Caki2 (cell line): ENCODE measurements around the gene SPRING1. TPM values are rescaled to one million over a fixed set of nuclear protein-coding genes. Genes with fewer than 3 reads are reported as not detected.
"Not testable (repeated sequence)": the region's sequence is repeated elsewhere in the genome, so short reads cannot be mapped to it uniquely, and the experiment has no call there.

Source experiments
- DNase-seq: peaks from one replicate; pipeline ENCODE4 v3.0.0-alpha.2; 2015; ENCODE audit warnings: low read depth
- in situ Hi-C: cut with HindIII; loops from 2 replicates; pipeline ENCODE4 v1.10.0; 2016; ENCODE audit warnings: low sequenced_read_pairs, low pct_unique_long_range_greater_than_20kb, mixed read lengths
- total RNA-seq: library from RNA; depleted of rRNA; stranded (reverse); fragments of >200 nt; shearing (Covaris generic); gene quantifications from 2 replicates; pipeline ENCODE4 v1.2.3, GENCODE V29; 2014; ENCODE audit warnings: low replicate concordance; rRNA removed

SPRING1 gene, protein sequence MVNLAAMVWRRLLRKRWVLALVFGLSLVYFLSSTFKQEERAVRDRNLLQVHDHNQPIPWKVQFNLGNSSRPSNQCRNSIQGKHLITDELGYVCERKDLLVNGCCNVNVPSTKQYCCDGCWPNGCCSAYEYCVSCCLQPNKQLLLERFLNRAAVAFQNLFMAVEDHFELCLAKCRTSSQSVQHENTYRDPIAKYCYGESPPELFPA
- 13.9 and 25.6 TPM in 2 replicates for total RNA-seq

DNA sequence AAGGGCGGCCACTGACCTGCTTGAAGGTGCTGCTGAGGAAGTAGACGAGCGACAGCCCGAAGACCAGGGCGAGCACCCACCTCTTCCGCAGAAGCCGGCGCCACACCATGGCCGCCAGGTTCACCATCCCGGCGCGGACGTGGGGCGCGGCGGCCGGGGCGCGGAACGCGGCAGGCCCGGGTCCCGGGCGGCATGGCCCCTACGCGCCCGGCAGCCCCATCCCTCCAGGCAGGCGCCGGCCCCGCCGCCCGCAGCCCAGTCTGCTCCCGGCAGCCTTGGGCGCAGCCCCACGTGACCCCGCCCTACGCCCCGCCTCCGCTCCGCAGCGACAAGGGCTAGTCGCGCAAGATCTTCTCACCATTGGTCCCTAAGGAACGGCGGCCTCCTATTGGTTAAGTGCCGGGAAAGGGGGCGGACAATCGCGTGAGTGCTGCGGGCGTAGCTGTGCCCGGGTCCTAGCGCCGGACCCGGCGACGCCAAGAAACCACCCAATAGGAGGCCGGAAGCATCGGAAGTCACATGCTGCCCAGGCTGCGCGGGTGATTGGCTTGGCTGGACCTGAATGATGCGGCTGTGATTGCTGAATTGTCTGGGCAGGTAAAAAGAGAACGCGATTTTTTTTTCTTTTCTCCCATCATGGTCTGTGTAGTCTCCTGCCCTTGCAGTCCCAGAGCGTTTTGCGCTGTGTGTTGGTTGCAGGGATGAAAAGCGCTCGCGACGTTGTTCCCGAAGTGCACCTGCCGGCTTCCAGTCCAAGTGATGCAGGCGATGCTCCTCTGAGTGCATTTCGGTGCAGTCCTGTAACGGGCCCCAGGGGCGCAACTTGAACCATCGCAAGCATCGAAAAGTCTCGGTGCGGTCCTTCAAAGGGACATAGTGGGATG is at the start of gene SPRING1, which contains the start of gene RNFT2:
Gene SPRING1, minus strand, starts transcription at position 296 of the 884 bp plus-strand sequence. Its CDS starts 169 bp downstream, at position 127.
Gene RNFT2, plus strand, starts transcription at position 542 of the 884 bp plus-strand sequence. CDS start 2,183 bp downstream, outside the sequence.
- in situ Hi-C loops: no loop called here
- DNase-seq: peak; percentile 96

DNA sequence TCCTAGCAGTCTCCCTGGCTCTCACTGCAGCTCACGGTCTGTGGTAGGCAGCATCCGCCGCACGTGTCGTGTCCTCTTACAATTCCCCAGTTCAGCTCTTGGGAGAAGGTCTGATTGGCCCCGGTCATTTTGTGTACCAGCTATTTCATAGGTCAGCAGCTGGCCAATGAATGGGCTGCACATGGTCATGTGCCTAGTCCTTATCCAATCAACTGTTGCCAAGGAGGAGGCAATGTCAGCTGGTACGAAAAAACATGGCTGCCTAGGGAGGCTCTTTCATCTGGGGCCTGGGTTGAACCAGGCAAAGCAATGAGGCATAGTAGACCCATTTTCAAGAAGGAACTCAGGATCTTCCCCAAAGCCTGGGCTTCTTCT is 46.4 kb upstream of the SPRING1 start:
- DNase-seq: peak; percentile 10
- in situ Hi-C loops: no loop called here

DNA sequence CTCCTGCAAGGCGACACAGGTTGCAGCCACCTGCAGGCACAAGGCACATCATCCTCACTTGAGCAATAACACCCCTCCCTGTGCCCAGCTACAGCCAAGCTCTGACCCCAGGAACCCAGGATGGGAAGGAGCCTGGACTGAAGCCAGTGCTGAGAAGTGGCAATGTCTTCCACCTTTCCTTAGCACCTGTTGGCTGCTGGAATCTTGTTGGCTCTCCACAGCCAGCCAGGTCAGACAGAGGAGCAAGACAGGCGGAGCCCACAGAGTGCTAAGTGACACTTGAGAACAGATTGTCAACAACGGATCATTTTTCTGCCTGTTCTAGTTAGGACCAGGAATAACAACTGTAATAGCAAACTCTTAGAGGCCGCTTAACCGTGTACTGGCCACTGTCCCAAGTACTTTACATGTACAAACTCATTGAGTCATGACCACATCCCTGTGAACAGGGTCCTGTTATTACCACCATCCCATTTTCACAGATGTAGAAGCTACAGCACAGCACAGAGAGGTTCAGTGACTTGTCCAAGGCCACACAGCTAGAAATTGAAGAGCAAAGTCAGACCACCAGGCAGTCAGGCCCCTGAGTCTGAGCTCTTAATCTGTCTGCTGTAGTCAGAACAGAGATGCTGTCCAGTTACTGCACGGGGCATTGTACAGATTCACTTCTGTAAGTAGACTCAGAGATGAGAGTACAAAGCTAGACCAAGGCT is 45.8 kb upstream of the SPRING1 start:
- in situ Hi-C loops: no loop called here
- no peak for DNase-seq

DNA sequence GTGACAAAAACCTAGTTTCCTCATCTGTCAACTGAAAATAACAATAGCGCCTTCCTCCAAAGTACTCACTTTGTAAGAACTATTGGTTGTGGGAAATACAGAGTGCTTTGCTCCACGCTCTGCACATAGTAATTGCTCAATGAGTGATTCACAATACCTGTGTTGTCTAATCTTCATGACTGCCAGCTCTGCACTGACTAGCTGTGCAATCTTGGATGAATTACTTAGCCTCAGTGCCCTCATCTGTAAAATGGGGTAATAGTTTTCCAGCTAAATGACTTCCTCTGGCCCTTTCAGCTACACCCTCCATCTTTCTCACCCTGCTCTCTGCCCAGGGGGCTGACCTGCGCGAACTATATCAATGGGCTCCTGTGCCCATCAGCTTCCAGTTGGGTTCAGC is 43.1 kb upstream of the SPRING1 start:
- no peak for DNase-seq
- in situ Hi-C loops: no loop called here

DNA sequence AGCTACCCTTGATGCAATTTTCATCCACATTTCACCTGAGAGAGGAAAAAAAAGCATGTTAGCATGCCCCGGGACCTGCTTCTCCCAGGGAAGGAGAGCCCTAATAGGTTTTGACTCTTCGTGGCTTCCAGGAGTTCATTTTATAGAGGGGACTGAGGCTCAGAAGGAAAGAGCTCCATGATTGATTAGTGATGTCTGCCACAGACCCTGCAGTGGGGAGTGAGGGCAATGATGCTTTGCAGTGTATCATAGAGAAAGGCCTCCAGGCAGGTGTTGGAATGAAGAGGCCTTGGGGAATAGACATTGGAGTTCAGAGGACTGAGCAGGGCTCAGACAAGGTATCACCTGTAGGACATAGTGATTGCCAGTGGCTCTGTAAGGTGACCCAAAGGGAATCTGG is 41.7 kb upstream of the SPRING1 start:
- no peak for DNase-seq
- in situ Hi-C loops: no loop called here

DNA sequence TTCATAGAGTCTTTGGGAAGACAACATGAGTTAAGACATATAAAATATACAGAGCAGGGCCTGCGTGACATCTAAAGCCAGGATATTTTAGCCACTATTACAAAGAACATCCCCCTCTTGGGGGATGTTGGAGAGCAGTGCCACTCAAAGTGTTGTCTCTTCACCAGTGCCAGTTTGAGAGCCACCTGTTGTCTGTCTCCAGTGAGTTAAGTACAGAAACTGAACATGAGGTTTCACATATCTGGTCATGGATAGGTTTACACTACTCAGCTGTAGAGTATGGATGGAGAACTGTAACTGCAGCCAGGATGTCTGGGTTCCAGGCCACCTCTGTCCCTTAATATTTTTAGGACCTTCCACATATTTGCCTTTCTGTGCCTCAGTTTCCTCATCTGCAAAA is 39.4 kb upstream of the SPRING1 start:
- in situ Hi-C loops: no loop called here
- no peak for DNase-seq

DNA sequence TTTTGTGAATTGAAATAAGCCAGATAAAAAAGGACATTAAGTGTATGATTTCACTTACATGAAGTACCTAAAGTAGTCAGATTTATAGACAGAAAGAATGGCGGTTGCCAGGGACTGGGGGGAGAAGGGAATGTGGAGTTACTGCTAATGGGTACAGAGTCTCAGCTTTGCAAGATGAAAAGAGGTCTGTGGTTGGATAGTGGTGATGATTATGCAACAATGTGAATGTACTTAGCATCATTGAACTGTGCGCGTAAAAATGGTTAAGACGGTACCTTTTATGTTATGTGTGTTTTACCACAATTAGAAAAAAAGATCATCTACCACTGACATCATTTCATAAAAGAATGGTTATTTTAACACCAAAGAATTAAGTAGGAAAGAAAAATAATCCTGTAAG is 36.2 kb upstream of the SPRING1 start:
- in situ Hi-C loops: no loop called here
- DNase-seq: no peak

DNA sequence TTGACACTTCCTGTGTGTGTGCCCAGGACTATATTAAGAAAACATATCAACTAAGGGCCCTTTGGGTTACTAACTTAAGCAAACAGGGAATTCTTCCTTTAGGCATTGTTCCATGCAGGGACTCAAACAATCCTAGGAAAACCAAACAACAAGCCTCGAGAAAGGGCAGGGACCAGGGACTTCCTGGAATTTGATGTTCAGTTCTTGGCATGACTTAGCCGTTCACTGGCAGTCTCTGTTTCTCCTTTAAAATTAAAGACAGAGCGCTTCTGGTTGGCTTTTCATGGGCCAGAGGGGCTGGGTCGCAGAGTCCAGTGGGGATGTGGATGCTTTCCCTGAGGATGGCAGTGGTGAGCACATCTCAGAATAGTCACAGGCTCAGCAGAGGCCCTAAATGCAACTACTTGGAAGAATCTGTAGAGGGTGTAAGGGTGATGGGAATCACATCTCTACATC is 35.4 kb upstream of the SPRING1 start:
- in situ Hi-C loops: no loop called here
- DNase-seq: peak; percentile 10

DNA sequence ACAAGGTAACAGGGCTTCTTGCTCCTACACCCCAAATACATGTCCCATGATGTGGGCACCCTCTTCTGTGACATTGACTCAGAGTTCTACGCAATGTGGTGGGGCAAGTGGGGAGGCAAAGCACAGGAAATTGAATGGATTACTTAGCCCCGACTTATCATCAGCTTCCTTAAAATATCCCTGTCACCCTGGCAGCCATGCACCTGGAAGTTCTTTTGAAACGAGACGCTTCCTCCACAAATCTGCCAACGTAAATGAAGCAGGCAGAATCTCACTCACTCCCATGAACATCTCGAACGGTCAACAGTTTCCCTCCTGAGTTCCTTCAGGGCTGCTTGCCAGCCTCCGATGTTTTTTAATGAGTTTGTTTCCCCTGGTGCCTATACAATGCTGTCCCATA is 33.8 kb upstream of the SPRING1 start:
- DNase-seq: no peak
- in situ Hi-C loops: no loop called here

DNA sequence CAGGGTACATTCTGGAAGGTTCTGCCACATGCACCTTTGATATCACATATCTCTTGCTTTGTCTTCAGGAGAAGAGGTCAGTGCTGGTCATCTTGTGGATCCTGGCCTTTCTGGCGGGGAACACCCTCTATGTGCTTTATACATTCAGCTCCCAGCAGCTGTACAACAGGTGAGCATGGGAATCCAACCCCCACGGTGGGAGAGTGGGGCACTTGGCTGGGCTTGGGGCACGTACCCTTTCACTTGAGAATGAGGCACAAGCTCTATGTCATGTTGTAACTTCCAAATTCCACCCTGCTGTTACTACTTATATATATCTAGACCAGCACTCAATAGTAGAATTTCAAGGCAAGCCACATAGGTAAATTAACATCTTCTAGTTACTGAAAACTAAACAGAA is 28.9 kb upstream of the SPRING1 start:
- no peak for DNase-seq
- in situ Hi-C loops: no loop called here

DNA sequence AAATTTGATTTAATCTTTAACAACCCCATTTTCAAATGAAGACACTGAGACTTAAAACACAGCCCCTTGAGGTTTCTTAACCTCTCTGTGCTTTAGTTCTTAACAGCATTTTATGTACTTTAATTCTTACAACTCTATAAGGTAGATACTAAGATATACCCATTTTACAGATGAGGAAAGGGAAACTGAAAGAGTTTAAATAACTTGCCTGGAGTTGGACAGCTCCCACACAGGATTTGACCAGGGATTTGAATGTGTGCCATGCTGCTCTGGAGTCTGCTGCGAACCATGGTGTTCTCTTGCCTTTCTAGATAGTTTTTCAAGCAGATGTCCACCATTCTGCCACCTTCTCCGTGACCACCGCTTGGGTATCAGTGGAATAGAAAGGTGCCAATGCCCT is 28.4 kb upstream of the SPRING1 start:
- DNase-seq: no peak
- in situ Hi-C loops: no loop called here

DNA sequence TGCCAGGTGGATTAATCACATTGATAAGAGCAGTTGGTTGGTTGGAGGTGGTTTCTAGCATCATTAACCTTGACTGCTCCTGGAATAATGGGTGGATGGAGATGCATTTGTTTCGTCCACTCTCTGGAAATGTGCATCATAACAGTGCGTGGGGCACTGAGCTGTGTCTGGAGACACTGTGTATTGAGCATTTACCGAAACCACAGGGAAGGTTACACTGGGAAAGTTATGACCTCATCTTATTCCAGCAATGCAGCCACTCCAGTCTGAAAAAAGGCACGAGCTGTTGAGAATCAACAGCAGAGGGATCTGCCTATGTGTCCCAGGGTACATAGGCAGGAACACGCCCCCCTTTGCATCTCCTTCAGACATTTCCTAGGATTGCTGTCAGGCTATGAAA is 27.4 kb upstream of the SPRING1 start:
- DNase-seq: peak; percentile 48
- in situ Hi-C loops: no loop called here

DNA sequence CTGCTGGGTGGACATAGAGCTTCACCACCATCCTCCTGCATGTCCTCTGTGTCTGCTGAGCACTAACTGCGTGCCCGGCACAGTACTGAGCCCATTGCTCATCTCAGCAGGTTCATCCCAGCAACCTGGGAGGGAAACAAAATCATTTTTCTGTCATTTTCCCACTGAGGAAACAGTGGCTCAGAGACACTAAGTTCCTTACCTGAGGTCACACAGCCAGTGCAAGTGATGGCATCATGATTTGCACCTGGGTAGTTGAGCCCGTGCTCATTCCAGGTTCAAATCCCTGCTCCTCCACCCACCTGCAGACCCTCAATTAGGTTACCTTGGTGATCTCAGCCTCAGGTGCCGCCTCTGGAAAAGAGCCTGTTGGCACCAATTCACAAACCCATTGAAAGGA is 23.6 kb upstream of the SPRING1 start:
- no peak for DNase-seq
- in situ Hi-C loops: no loop called here

DNA sequence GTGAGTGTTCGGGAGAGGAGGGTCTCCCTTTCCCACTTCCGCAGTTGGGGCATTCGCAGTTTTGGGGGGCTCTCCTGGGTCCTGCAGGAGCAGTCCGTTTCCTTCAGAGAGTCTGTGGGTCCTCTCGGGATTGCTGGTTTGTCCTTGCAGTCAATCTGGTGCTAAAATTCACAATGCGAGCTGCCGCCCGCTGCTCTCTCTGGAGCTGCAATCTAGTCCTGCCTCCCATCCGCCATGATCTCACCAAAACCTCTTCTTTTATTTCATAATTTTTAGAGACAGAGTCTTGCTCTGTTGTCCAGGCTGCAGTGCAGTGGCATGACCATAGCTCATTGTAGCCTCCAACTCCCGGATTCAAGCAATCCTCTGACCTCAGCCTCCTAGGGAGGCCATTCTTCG is 22.8 kb upstream of the SPRING1 start:
- in situ Hi-C loops: no loop called here
- no peak for DNase-seq

DNA sequence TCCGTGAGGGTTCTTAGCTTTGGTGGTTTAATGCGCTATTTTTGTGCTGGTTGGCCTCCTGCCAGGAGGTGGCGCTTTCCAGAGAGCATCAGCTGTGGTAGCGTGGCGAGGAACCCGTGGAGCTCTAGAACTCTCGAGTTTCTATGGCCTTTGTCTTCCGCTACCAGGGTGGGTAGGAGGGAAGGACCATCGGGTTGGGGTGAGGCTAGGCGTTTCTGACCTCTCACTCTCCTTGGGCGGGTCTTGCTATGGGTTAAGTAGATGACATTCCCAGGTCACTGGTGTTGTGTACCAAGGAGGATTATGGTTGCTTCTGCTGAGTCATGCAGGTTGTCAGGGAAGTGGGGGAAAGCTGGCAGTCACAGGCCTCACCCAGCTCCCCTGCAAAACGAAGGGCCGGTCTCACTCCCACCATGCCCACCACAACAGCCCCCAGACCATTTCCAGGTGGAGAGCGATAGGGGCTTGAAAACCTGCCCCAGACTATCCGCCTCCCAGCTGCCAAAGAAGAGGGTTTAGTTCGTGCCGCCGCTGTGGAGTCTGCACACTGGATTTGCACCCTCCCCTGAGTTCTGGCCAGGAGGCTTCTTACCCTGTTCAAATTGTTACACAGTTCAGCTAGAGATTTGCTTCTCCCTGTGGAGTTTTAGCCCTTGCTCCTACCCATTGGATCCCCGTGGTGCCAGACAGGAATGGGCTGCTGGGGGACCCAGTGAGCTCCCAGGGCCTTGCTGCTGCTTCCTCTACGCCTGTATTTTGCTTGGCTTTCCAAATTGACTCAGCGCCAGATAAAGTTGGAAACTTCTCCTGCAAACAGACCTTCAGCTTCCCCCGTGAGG is 22.1 kb upstream of the SPRING1 start:
- DNase-seq: no peak
- in situ Hi-C loops: no loop called here

DNA sequence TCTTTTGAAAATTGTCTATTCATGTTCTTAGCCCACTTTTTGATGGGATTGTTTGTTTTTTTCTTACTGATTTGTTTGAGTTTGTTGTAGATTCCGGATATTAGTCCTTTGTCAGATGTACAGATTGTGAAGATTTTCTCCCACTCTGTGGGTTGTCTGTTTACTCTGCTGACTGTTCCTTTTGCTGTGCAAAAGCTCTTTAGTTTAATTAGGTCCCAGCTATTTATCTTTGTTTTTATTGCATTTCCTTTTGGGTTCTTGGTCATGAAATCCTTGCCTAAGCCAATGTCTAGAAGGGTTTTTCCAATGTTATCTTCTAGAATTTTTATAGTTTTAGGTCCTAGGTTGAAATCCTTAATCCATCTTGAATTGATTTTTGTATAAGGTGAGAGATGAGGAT is 16.9 kb upstream of the SPRING1 start:
- DNase-seq, in situ Hi-C loops: not testable (repeated sequence)

DNA sequence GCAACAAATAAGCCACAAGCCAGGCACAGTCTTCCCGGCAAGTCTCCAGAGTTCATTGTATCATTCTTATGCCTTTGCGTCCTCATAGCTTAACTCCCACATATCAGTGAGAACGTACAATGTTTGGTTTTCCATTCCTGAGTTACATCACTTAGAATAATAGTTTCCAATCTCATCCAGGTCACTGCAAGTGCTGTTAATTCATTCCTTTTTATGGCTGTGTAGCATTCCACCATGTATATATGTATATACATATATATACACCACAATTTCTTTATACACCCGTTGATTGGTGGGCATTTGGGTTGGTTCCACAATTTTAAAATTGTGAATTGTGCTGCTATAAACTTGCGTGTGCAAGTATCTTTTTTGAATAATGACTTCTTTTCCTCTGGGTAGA is 16.2 kb upstream of the SPRING1 start:
- DNase-seq: not testable (repeated sequence)

DNA sequence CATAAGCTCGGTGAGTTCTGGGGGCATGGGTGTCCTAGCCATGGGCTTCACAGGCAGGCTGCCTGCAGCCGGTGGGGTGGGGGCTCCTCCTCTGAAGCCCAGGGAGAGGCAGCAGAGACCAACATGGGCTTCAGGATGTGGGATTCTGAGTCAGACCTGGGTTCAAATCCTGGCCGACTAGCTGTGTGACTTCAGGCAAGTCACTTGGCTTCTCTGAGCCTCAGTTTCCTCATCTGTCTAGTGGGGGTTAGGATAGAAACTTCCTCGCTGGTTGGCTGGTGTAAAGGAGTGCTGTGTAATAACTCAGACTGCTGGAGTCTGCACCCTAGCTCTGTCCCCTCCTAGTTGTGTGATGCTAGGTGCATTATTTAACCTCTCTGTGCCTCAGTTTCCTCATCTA is 12.4 kb upstream of the SPRING1 start:
- no peak for DNase-seq
- in situ Hi-C loops: no loop called here

More for the DNA sequence above, 16.2 kb upstream of the SPRING1 start:
- in situ Hi-C loops: not testable (repeated sequence)
